GM21526 (cell line): ENCODE measurements around the gene KNG1.
"Not testable (repeated sequence)": the region's sequence is repeated elsewhere in the genome, so short reads cannot be mapped to it uniquely, and the experiment has no call there.

Experiments used
- ATAC-seq: cut with Tn5 transposase; IDR thresholded peaks from one replicate; pipeline ENCODE4 v1.9.1; 2021; ENCODE audit warnings: moderate library complexity; ENCODE audit not compliant: unreplicated experiment, low FRiP score

The KNG1 gene

GRCh38 chr3:186708983-186709679, 8.0 kb upstream of the KNG1 start:
- ATAC-seq: no peak

- not testable (repeated sequence) for ATAC-seq
Measured at GRCh38 chr3:186710694-186711093, 6.5 kb upstream of the KNG1 start.

- ATAC-seq: no peak
Measured at GRCh38 chr3:186713499-186713898, 3.7 kb upstream of the KNG1 start.

DNA sequence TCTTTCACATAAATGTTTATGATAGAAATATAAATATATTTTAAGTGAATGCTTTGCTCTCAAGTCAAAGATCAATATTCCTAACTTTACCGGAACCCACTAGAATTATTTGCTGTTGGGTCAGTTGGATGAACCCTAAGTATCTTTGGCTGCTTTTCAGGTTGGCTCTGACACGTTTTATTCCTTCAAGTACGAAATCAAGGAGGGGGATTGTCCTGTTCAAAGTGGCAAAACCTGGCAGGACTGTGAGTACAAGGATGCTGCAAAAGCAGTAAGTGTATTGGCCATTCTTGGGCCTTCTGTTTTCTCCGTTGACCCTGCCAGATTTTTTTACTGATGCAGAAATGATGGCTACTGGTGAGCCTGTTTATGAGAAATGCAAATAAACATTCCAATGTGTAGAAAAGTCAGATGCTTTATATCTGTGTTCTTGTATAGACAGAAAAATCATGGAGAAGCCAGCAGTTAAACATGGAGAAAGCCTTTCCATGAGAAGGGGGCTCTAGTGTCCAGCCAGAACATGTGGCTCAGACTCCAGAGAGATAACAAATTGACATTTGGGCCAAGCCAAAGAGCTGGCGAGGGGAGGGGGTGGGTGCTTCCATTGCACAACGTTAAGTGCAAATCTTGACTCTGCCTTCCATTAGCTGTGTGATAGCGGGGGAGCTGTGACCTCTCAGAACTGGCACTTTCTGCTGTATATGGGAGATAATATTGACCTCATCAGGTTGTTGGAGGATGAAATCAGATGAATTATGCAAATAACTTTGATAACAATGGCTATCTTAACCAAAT, 3.0 kb downstream of the KNG1 start:
- no peak for ATAC-seq

DNA sequence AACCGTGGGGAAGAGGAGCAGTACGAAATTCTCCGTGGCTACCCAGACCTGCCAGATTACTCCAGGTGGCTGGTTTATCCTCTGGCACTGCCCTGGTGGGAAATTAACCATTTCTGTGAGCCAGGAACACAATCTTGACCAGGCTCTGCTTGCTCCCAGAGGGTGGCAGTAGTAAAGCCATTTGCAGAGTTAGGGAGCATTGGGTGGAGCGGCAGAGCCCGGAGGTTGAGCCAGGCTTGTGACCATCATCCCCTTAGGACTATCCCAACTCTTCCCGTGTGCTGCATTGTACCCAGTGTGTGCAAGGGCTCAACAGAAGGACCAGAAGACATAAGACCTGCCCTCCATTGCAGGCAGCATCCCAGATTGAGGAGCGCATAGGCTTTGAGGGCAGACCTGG, 5.3 kb downstream of the KNG1 start:
- ATAC-seq: no peak

DNA sequence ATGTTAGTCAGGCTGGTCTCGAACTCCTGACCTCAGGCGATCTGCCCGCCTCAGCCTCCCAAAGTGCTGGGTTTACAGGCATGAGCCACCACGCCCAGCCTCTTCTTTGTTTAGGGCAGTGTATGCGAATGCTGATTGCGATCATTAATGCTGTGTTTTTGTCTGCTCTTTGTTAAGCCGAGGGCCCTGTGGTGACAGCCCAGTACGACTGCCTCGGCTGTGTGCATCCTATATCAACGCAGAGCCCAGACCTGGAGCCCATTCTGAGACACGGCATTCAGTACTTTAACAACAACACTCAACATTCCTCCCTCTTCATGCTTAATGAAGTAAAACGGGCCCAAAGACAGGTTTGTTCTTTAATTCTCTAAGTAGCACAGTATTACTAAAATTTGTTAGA, 7.8 kb downstream of the KNG1 start:
- ATAC-seq: no peak

GRCh38 chr3:186732169-186732766, 15.1 kb downstream of the KNG1 start:
- no peak for ATAC-seq

- ATAC-seq: no peak
Measured at GRCh38 chr3:186742618-186743380, 25.6 kb downstream of the KNG1 start.

- ATAC-seq: no peak
Measured at GRCh38 chr3:186743666-186744065, 26.5 kb downstream of the KNG1 start.

- no peak for ATAC-seq
Measured at GRCh38 chr3:186746008-186746407, 28.8 kb downstream of the KNG1 start.

DNA sequence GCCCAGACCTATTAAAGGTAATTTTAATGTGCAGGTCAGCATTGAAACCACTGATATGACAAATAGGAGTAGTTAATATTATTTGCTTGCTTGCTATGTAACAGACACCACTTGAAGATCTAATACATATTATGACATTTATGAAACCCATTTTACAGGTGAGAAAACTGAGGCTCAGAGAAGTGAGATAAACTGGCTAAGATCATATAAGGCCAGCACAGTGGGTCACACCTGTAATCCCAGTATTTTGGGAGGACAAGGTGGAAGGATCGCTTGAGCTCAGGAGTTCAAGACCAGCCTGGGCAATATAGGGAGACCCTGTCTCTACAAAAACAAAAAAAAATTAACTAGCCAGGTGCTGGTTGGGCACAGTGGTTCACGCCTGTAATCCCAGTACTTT, 33.2 kb downstream of the KNG1 start:
- ATAC-seq: no peak

GRCh38 chr3:186751480-186751879, 34.3 kb downstream of the KNG1 start:
- no peak for ATAC-seq

DNA sequence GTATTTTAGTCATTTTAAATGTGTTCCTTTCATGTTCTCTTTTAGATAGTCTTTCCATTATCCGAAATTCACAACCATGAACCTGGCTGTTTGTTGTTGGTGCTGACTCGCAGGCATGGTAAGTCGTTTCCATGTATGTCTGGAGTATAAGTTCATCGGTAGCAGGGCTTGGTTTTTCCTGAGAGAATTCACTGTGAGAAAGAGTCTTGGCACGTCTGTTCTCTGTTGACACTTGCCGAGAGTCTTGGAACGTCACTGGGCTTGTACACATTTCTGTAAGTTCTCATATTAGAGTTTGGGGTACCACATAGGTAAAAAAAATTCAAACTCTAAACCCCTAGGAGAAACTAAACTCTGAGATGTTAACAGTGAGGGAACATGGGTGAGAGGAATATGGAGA, 36.8 kb downstream of the KNG1 start:
- no peak for ATAC-seq

DNA sequence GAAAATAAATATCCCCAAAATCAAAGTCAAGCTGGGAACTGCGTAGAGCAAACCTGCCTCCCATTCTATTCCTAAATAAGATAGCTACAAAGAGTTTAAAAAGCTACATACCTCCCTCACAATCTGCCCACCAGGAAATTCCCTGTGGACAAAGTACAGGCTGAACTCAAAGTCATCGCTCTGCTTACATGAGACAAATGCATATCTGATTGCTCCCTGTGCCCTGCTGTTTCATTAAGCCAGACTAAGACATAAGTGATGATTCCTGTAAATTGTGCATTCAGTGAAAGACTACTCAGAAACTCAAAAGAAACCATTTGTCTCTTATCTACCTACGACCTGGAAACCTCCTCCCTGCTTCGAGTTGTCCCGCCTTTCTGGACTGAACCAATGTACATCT, 37.7 kb downstream of the KNG1 start:
- ATAC-seq: no peak

DNA sequence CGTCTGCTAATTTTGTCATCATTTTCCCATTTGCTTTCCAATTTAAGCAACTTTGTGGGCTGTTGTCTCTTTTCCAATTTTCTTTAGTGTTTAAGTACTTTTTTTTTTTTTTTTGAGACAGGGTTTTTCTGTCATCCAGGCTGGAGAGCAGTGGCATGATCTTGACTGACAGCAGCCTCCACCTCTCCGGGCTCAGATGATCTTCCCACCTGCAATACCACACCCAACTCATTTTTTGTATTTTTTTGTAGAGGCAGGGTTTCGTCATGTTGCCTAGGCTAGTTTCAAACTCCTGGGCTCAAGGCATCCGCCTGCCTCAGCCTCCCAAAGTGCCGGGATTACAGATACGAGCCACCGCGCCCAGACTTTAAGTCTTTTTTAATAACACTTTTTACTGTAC, 40.1 kb downstream of the KNG1 start:
- ATAC-seq: no peak

GRCh38 chr3:186757686-186758220, 40.6 kb downstream of the KNG1 start:
- no peak for ATAC-seq

DNA sequence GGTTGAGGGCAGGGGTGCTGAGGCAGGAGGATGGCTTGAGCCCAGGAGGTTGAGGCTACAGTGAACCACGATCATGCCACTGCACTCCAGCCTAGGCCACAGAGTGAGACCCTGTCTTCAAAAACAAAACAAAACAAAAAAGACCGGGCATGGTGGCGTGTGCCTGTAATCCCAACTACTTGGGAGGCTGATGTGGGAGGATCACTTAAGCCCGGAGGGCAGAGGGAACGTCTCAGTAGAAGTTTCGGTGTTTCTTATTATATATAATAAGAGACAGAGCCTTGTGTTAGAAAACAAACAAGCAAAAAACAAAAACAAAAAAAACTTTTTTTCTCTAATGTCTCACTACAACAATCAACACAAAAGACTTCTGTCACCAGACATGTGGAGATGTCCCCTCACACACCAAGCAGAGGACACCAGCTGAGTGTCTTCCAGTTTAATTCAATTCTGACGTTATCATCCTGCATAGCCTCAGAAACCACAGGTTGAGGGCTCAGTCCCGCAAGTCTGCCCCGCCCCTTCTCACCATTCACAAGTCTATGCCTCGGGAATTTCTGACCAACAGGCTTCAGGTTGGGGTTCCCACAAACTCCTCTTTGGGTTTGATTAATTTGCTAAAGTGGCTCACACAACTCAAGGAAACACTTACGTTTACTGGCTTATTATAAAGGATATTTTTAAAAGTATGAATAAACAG, 42.2 kb downstream of the KNG1 start:
- ATAC-seq: no peak

GRCh38 chr3:186760141-186760833, 43.1 kb downstream of the KNG1 start:
- no peak for ATAC-seq

DNA sequence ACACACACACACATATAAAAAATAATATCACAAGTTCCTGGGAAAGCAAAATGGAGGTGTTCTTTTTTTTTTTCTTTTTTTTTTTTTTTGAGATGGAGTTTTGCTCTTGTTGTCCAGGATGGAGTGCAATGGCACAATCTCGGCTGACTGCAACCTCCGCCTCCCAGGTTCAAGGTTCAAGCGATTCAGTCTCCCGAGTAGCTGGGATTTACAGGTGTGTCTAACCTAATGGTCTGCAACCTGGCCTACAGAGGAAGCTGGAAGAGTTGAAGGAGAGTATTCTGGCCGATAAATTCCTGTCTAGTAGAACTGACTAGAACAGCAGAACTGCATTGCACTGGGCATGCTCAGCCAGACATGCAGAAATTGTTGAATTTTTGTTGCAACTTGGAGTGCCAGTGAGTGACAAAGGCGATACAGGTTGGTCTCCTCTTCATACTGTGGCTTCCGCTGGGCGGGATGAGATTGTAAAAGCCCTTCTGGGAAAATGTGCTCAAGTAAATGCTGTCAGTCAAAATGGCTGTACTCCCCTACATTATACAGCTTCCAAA, 43.8 kb downstream of the KNG1 start:
- no peak for ATAC-seq
